HG03064 (cell line): ENCODE data around the gene PPP1R13B.

Source experiments
- ATAC-seq: cut with Tn5 transposase; IDR thresholded peaks from one replicate; pipeline ENCODE4 v1.9.1; 2021; ENCODE audit warnings: low read depth; ENCODE audit not compliant: unreplicated experiment

PPP1R13B gene

GRCh38 chr14:103719751-103720150, 127.6 kb downstream of the PPP1R13B start:
- ATAC-seq, result no peak

DNA sequence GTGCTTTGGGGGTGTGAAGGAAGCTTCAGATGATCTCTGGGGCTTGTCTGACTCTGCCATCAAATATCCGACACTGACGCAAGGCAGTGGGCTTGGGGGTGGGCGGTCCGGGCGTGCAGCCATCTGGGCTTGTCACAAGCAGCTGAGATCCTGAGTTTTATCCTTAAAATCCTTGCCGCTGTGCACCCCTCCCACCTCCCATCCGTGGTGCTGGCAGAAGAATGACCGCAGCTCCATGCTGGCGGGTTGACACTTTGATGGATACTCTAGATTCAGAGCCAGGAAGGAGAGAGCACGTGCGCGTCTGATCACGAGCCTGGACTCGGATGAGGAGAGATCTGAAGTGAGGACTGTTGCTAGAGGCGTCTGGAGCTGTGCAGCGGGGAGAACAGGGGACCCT, 128.8 kb downstream of the PPP1R13B start:
- ATAC-seq, result no peak

DNA sequence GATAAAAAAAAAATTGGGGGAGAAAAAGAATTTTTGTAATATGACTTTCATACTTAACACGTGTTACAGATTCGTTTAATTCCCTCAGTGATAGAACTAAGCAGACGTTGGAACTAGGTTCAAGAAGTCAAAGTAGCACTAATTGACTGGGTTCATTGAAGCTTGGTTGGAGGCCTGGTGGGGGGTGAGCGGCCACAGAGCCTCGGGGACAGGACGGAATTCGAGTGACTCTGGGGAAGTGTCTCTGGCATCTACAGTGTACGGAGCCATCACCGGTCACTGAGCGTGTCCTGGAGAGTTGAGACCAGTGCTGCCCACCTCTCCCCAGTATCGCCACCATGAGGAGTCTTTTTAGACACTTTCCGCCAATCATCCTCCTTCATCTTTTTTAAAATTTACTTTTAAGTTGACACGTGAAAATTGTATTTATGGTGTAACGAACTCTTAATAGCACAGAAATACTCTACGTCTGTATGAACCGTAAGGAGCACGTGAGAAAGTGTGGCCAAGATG, 130.4 kb downstream of the PPP1R13B start:
- no peak for ATAC-seq

- ATAC-seq, result peak; percentile 8
Observed at GRCh38 chr14:103716091-103716801, 131.1 kb downstream of the PPP1R13B start.

GRCh38 chr14:103715052-103716000, 132.0 kb downstream of the PPP1R13B start, which contains the start of the genes XRCC3 and ZFYVE21:
TSS of gene XRCC3 (minus strand) at chr14:103715451. CDS start at chr14:103711087, 4,364 bp downstream.
TSS of gene ZFYVE21 (plus strand) at chr14:103715810. CDS start at chr14:103715842, 32 bp downstream.
- ATAC-seq, result peak; percentile 89

DNA sequence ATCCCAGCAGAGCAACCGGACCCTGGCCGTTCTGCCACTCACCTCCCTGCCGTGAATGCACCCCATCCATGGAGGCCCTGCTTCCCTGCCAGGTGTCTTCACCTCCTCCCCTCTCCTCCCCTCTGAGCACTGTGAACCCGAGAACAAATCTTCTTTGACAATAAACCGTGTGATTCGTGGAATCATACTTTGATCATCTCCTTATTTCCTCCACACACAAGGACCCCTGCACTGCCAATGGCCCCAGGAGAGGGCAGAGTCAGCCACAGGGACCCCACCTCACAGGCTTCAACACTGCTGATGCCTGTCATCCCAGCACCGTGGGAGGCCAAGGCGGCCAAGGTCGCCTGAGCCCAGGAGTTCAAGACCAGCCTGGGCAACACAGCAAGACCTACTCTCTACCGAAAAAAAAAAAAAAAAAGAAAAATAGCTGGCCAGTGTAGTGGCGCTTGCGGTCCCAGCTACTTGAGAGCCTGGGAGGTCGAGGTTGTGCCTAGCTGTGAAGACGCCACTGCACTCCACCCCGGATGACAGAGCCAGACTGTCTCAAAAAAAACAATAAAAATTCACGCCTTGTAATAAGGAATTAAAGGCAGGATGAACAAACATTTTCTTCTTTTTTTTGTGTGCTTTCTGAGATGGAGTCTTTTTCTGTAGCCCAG, 133.2 kb downstream of the PPP1R13B start:
- ATAC-seq, result no peak

GRCh38 chr14:103713304-103714062, 133.9 kb downstream of the PPP1R13B start:
- ATAC-seq, result no peak

- no peak for ATAC-seq
Observed at GRCh38 chr14:103712633-103713247, 134.6 kb downstream of the PPP1R13B start.

DNA sequence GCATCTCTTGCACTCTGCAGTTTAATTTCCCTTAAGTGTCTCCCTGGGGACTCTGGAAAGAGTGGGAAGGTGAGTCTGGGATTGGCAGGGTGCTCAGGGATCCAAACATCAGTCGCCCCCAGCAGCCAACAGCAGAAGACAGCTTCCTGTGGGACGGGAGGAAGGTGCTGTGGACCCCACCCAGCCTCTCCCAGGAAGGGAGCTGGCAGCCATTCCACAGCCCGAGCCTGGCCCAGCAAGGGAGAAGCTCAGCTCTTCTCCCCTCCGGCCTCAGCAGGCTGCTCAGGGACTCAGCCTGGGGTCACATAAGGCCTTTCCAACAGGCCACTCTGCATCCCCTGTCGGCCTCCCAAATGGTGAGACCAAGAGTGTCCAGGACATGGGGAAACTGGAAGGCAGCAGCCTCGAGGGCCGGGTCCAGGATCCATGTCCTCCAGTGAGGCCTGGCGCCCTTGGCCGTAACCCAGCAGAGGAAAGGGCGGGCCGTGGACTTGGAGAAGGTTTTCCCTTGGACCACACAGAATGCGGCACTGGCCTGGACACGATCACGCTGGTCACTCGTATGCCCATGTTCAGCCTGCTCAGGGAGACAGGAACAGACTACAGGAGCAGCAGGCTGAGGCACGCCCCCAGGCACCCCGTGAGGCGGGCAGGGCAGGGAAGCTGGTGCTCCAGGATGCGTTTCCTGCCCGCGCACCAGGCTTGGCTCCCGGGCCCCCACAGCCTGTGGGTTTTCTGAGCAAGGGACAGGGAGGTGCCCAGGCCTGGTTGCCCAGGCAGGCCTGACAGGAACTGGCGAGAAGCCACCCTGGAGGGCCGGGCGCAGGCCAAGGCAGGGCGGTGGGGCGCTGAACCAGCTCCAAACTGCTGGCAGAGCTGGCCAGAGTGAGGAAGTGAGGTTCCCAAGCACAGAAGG, 135.6 kb downstream of the PPP1R13B start:
- ATAC-seq, result no peak

DNA sequence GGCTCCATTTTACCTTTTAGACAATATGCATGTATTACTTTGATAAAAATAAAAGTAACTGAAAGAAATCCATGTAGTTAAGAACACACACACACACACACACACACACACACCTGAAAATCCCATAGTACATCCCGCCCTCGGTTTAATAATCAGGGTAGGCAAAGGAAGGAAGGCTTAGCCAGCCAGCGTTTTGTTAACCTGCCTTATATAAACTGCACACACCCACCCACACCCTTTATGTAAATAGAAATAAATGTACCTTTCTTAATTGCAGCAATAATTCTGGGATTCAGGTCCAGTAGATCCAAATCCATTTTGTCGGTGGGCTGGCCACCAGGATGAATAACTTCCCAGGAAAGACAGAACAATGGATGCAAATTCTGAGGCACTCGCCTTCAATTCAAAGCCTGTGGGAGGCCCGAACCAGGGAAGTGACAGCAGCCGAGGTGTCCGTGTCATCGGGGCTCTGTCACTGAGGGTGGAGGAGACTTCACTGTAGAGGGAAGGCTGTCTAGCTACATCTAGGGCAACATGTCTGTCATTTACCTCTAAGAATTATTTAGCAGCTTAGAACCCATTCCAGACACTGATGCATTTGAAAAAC, 136.5 kb downstream of the PPP1R13B start:
- no peak for ATAC-seq

GRCh38 chr14:103709814-103710213, 137.6 kb downstream of the PPP1R13B start:
- ATAC-seq, result no peak

DNA sequence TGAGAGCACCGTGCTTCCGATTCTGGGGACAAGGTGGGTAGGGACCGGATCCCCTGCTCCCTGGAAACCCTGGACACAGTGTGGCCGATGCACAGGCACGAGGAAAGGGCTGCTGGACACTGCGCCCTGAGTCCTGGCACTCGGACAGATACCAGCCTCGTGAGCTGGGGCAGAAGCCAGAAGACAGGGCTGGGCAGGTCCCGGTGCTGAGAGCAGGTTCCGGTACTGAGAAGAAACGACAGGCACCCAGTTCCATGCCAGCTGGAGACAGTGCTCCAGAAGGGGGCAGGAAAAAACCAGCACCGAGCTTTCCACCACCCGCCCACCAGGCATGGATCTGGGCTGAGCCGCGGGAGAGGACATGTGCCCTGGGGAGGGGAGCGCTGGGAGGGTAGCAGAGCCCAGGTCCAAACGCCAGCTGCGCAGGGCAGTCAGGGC, 138.6 kb downstream of the PPP1R13B start:
- ATAC-seq, result no peak

DNA sequence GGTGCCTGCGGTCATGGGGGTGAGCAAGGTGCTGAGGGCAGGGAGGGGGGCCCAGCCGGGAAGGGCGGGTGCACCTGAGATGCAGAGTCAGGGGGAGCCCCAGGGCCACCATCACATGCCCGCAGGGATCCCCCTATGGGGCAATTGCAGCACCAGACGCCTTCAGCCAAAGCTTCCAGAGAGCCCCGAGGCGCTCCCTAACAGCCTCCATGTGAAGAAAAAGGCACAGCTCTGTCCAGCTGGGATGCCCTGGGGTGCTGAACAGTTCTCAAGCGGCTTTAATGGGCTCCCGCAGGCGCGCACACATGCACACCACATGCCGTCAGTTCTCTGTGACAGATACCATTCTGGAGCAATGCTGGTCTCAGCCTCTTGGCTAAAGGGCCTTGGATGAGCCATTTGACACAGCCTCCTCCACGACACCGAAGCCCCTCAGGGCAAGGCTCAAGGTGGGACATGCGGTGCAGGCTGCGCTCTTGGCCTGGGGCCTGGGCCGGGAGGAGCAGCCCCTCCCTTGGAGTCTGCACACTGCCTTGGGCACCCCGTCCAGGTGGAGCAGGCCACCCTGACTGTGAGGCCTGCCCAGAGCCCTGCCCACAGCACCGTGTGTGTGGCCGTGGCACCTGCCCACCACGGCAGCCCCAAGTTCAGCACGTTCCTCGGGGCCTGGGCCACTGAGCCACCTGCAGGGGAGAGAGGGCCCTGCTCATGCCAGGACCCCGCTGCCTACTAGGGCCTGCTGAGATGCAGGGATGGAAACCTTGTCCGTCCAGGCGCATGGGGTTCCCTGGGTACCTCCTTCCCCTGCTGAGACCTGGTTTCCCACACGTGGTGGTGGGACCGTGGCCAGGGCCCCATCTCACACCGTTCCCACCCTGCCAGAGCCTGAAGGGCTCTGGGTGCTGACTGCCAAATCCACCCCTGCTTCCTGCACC, 139.8 kb downstream of the PPP1R13B start:
- ATAC-seq, result no peak

GRCh38 chr14:103706551-103707328, 140.6 kb downstream of the PPP1R13B start:
- ATAC-seq, result no peak

DNA sequence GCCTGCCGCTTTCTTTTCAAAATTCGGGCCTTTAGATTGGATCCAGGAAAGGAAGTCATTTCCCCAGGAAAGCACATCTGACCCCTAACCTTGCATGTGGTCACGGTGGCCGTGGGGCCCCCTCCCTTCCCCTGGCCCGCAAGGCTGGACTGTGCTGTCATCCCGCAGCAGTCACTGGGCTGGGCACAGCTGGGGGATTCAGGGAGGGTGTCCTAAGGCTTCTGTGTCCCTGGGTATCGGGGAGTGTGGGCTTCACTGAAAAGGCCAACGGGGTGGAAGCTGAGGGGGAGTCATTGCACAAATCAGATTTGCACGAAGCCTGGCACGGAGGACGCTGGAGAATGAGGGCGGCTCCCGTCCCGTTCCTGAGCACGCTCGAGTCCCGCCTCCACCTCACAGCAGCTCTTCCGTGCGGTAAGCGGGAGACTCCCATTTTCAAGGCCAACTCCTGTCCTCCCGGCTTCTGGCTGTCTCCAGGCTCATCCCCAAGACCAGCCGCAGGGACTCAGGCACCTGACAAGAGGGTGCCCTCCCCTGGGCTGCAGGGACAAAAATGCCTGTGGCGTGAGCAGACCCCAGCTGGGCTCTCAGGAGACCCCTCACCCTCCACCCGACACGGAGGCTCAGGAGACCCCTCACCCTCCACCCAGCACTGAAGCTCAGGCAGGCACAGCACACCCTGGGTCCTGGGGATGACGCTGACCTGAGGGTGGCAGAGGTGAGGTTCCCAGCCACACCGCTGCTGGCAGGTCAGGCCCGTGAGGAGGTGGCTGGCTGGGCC, 141.7 kb downstream of the PPP1R13B start:
- ATAC-seq, result no peak
